ENCODE results near the gene UGT1A1.

The UGT1A1 gene

DNA sequence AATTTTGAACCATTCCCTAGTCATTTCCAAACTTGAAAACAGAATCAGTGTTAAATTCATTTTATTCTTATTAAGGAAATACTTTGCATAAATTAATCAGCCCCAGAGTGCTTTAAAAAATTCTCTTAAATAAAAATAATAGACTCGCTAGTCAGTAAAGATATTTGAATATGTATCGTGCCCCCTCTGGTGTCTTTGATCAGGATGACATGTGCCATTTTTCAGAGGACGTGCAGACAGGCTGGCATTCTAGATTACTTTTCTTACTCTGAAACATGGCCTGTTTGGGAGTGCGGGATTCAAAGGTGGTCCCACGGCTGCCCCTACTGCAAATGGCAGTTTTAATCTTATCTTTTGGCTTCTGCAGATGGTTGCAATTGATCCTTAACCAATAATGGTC lies 12.5 kb downstream of the UGT1A1 start:
- peaks cover 0 to 11% (median 2%) of the 10 kb centered on the region in 5 experiments for H3K9me3 ChIP-seq (ENCODE audit: control extremely low read depth in 1 of 5, control insufficient read depth in 4 of 5, insufficient read depth in 2 of 5, low read depth in 1 of 5, low read length in 4 of 5)
- H3K4me3 ChIP-seq (ENCODE audit: control insufficient read depth in 1 of 7, extremely low read depth in 1 of 7, insufficient read depth in 4 of 7, low read depth in 2 of 7, low read length in 6 of 7): no peak overlapping the region
- no peaks in the 10 kb centered on the region for H3K36me3 ChIP-seq (ENCODE audit: control insufficient read depth in 4 of 4, insufficient read depth in 4 of 4, low read length in 3 of 4)
- 77% methylated on average over 5 of the region's 5 CpGs for WGBS (ENCODE audit: insufficient coverage)
- peaks cover 0 to 5% (median 2%) of the 10 kb centered on the region in 5 experiments for H3K27me3 ChIP-seq (replicated peaks in 2 of 5; ENCODE audit: control insufficient read depth in 4 of 5, insufficient read depth in 5 of 5, low read length in 4 of 5)
- H3K4me1 ChIP-seq (ENCODE audit: control extremely low read depth in 1 of 4, control insufficient read depth in 4 of 4, insufficient read depth in 4 of 4, low read length in 3 of 4): no peaks in the 10 kb centered on the region
- H3K27ac ChIP-seq (ENCODE audit: insufficient read depth in 1 of 2, low read depth in 1 of 2, low read length in 2 of 2, poor library complexity in 1 of 2, severe bottlenecking in 2 of 2): no peak overlapping the region
- ChIA-PET CTCF (no interaction called here), POLR2A (no interaction called here)
- no peak for DNase-seq

DNA sequence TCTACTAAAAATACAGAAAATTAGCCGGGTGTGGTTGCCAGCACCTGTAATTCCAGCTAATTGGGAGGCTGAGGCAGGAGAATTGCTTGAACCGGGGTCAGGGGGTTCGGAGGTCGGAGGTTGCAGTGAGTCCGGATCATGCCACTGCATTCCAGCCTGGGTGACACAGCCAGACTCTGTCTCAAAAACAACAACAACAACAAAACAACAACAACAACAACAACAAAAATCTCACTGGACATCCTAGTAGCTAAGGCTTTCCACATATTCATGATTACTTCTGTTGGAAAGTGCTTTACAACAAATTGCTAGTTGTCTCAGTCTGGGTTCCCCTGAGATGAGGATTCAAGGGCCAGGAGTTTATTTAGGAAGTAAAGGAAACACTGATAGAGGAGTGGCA lies 13.8 kb downstream of the UGT1A1 start:
- WGBS (ENCODE audit: insufficient coverage): 100% methylated on average over 1 of the region's 5 CpGs
- ChIA-PET CTCF (no interaction called here), POLR2A (no interaction called here)
- no peak for DNase-seq
- H3K27me3 ChIP-seq (replicated peaks in 2 of 5; ENCODE audit: control insufficient read depth in 4 of 5, insufficient read depth in 5 of 5, low read length in 4 of 5): peaks cover 0 to 7% (median 2%) of the 10 kb centered on the region in 5 experiments
- H3K9me3 ChIP-seq (ENCODE audit: control extremely low read depth in 1 of 5, control insufficient read depth in 4 of 5, insufficient read depth in 2 of 5, low read depth in 1 of 5, low read length in 4 of 5): peaks cover 0 to 11% (median 2%) of the 10 kb centered on the region in 5 experiments
- no peak overlapping the region for H3K27ac ChIP-seq (ENCODE audit: insufficient read depth in 1 of 2, low read depth in 1 of 2, low read length in 2 of 2, poor library complexity in 1 of 2, severe bottlenecking in 2 of 2)
- H3K4me1 ChIP-seq (ENCODE audit: control extremely low read depth in 1 of 4, control insufficient read depth in 4 of 4, insufficient read depth in 4 of 4, low read length in 3 of 4): no peaks in the 10 kb centered on the region
- H3K4me3 ChIP-seq (ENCODE audit: control insufficient read depth in 1 of 7, extremely low read depth in 1 of 7, insufficient read depth in 4 of 7, low read depth in 2 of 7, low read length in 6 of 7): no peak overlapping the region
- H3K36me3 ChIP-seq (ENCODE audit: control insufficient read depth in 4 of 4, insufficient read depth in 4 of 4, low read length in 3 of 4): no peaks in the 10 kb centered on the region

DNA sequence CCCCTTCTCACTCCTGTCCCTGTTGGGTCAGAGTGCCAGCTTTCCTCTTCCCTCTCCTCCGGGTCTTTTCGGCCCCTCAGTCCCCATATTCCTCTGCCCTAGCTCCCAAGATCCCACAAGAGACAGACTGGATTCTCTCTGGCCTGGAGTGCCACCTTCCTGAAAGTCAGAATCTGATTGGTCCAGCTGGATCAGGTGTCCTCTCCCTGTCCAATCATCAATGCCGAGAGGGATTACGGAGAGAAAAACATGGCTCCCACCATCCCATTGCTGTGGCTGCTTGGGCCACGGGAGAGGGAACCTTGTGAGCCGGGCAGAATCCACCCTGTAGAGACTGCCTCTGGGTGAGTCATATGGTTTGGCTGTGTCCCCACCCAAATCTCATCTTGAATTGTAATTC lies 15.3 kb downstream of the UGT1A1 start:
- no peak for DNase-seq
- no peaks in the 10 kb centered on the region for H3K36me3 ChIP-seq (ENCODE audit: control insufficient read depth in 4 of 4, insufficient read depth in 4 of 4, low read length in 3 of 4)
- WGBS (ENCODE audit: insufficient coverage): 94% methylated on average over 5 of the region's 6 CpGs
- H3K9me3 ChIP-seq (ENCODE audit: control extremely low read depth in 1 of 5, control insufficient read depth in 4 of 5, insufficient read depth in 2 of 5, low read depth in 1 of 5, low read length in 4 of 5): peaks cover 0 to 14% (median 2%) of the 10 kb centered on the region in 5 experiments
- ChIA-PET POLR2A (no interaction called here), CTCF (no interaction called here)
- no peak overlapping the region for H3K4me3 ChIP-seq (ENCODE audit: control insufficient read depth in 1 of 7, extremely low read depth in 1 of 7, insufficient read depth in 4 of 7, low read depth in 2 of 7, low read length in 6 of 7)
- H3K27me3 ChIP-seq (replicated peaks in 2 of 5; ENCODE audit: control insufficient read depth in 4 of 5, insufficient read depth in 5 of 5, low read length in 4 of 5): peaks cover 0 to 7% (median 2%) of the 10 kb centered on the region in 5 experiments
- H3K4me1 ChIP-seq (ENCODE audit: control extremely low read depth in 1 of 4, control insufficient read depth in 4 of 4, insufficient read depth in 4 of 4, low read length in 3 of 4): no peaks in the 10 kb centered on the region
- no peak overlapping the region for H3K27ac ChIP-seq (ENCODE audit: insufficient read depth in 1 of 2, low read depth in 1 of 2, low read length in 2 of 2, poor library complexity in 1 of 2, severe bottlenecking in 2 of 2)

DNA sequence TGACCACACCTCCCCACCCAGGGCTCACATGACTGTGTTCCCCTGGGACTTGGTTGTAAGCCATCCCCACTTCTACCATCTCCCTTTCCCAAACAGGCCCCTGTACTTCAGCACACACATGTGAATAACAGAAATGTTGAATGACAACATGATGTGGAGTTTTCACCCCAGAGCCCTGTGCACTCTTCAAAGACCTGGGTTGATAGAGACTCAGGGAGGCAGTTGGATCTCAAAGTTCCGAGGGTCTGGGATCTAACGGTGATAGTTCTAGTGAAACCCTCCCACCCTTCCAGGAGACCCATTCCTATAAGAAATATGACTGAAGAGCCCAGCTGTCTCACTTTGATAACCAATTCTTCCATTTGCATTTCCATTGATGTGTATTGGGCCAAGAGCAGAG lies 18.0 kb downstream of the UGT1A1 start, which contains the start of gene MROH2A:
MROH2A (plus strand) TSS at position 301 of the 400 bp plus-strand sequence. CDS start 1,029 bp downstream, outside the sequence.
- no peak for DNase-seq
- POLR2A ChIA-PET: no interaction called here
- 100% methylated on average over 1 of the region's 2 CpGs for WGBS (ENCODE audit: insufficient coverage)
- H3K27me3 ChIP-seq (replicated peaks in 2 of 5; ENCODE audit: control insufficient read depth in 4 of 5, insufficient read depth in 5 of 5, low read length in 4 of 5): peaks cover 0 to 3% (median 0%) of the 10 kb centered on the region in 5 experiments
- no peaks in the 10 kb centered on the region for H3K4me1 ChIP-seq (ENCODE audit: control extremely low read depth in 1 of 4, control insufficient read depth in 4 of 4, insufficient read depth in 4 of 4, low read length in 3 of 4)
- H3K4me3 ChIP-seq (ENCODE audit: control insufficient read depth in 1 of 7, extremely low read depth in 1 of 7, insufficient read depth in 4 of 7, low read depth in 2 of 7, low read length in 6 of 7): no peak within 1 kb of the TSS
- peaks cover 0 to 14% (median 2%) of the 10 kb centered on the region in 5 experiments for H3K9me3 ChIP-seq (ENCODE audit: control extremely low read depth in 1 of 5, control insufficient read depth in 4 of 5, insufficient read depth in 2 of 5, low read depth in 1 of 5, low read length in 4 of 5)
- no peaks in the 10 kb centered on the region for H3K36me3 ChIP-seq (ENCODE audit: control insufficient read depth in 4 of 4, insufficient read depth in 4 of 4, low read length in 3 of 4)
- CTCF ChIA-PET: no interaction called here
- H3K27ac ChIP-seq (ENCODE audit: insufficient read depth in 1 of 2, low read depth in 1 of 2, low read length in 2 of 2, poor library complexity in 1 of 2, severe bottlenecking in 2 of 2): no peak within 1 kb of the TSS

DNA sequence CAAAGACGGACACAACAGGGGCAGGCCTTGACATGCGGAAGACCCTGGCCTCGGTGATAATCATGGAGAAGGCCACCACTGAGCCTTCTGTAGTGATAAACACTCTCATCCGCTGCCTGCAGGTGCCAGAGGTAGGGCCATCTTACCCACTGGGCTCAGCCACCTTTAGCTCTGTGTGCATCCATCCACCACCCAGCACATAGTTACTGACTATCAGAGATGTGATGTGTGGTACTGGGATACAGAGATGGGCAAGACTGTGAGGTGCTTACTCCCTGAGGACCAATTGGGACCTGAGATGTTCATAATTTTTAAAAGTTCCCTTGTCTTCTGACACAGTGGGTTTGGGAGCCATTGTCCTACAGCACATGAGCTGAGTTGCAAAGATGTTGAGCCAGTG lies 19.7 kb downstream of the UGT1A1 start:
- ChIA-PET POLR2A (no interaction called here), CTCF (interaction anchor here (0.8 kb wide), 1 partner anchor 69 kb away, joined by 3 read pairs; no protein-coding TSS in a partner anchor)
- Histone ChIP-seq H3K4me3 (ENCODE audit: control insufficient read depth in 1 of 7, extremely low read depth in 1 of 7, insufficient read depth in 4 of 7, low read depth in 2 of 7, low read length in 6 of 7) (no peak overlapping the region), H3K27me3 (replicated peaks in 2 of 5; ENCODE audit: control insufficient read depth in 4 of 5, insufficient read depth in 5 of 5, low read length in 4 of 5) (peaks cover 0 to 3% (median 0%) of the 10 kb centered on the region in 5 experiments), H3K27ac (ENCODE audit: insufficient read depth in 1 of 2, low read depth in 1 of 2, low read length in 2 of 2, poor library complexity in 1 of 2, severe bottlenecking in 2 of 2) (no peak overlapping the region), H3K9me3 (ENCODE audit: control extremely low read depth in 1 of 5, control insufficient read depth in 4 of 5, insufficient read depth in 2 of 5, low read depth in 1 of 5, low read length in 4 of 5) (peaks cover 0 to 14% (median 2%) of the 10 kb centered on the region in 5 experiments), H3K36me3 (ENCODE audit: control insufficient read depth in 4 of 4, insufficient read depth in 4 of 4, low read length in 3 of 4) (no peaks in the 10 kb centered on the region), H3K4me1 (ENCODE audit: control extremely low read depth in 1 of 4, control insufficient read depth in 4 of 4, insufficient read depth in 4 of 4, low read length in 3 of 4) (no peaks in the 10 kb centered on the region)
- no peak for DNase-seq
- WGBS (ENCODE audit: insufficient coverage): 100% methylated on average over 2 of the region's 4 CpGs

DNA sequence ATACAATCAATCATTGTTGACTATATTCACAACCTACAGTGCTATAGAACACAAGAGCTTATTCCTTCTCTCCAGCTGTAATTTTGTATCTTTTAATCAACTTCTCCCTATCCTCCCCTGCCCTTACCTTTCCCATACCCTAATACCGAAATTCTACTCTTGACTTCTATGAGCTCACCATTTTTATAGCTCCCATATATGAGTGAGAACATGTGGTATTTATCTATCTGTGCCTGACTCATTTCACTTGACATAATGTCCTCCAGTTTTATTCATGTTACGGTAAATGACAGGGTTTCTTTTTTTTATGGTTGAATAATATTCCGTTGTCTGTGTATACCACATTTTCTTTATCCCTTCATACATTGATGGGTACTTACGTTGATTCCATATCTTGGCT lies 20.7 kb downstream of the UGT1A1 start:
- whole genome bisulfite sequencing (ENCODE audit: insufficient coverage): no CpG with 5 or more reads among the region's 4 CpGs
- ChIA-PET CTCF (no interaction called here), POLR2A (no interaction called here)
- no peak for DNase-seq
- Histone ChIP-seq H3K27me3 (replicated peaks in 2 of 5; ENCODE audit: control insufficient read depth in 4 of 5, insufficient read depth in 5 of 5, low read length in 4 of 5) (peaks cover 0 to 3% (median 0%) of the 10 kb centered on the region in 5 experiments), H3K9me3 (ENCODE audit: control extremely low read depth in 1 of 5, control insufficient read depth in 4 of 5, insufficient read depth in 2 of 5, low read depth in 1 of 5, low read length in 4 of 5) (peaks cover 0 to 10% (median 3%) of the 10 kb centered on the region in 5 experiments), H3K27ac (ENCODE audit: insufficient read depth in 1 of 2, low read depth in 1 of 2, low read length in 2 of 2, poor library complexity in 1 of 2, severe bottlenecking in 2 of 2) (no peak overlapping the region), H3K36me3 (ENCODE audit: control insufficient read depth in 4 of 4, insufficient read depth in 4 of 4, low read length in 3 of 4) (no peaks in the 10 kb centered on the region), H3K4me1 (ENCODE audit: control extremely low read depth in 1 of 4, control insufficient read depth in 4 of 4, insufficient read depth in 4 of 4, low read length in 3 of 4) (no peaks in the 10 kb centered on the region), H3K4me3 (ENCODE audit: control insufficient read depth in 1 of 7, extremely low read depth in 1 of 7, insufficient read depth in 4 of 7, low read depth in 2 of 7, low read length in 6 of 7) (no peak overlapping the region)

DNA sequence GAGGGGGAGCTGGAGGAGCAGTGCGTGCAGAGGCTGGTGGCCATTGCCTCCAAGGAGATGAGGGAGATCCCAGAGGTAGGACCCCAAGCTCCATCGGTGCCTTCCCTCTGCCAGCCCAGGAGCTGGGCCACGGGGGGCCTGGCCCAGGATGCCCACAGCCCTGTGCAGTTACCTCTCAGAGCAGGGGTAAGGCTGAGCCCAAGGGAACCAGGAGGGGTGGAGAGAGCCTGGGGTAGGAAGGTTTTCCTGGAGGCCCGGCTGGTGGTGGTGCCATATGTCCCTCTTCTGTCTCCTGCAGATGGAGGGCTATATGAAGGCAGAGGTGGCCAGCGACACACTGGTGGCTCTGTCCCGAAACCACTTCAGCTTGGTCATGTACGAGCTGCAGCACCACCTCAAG lies 29.5 kb downstream of the UGT1A1 start:
- no peaks in the 10 kb centered on the region for H3K36me3 ChIP-seq (ENCODE audit: control insufficient read depth in 4 of 4, insufficient read depth in 4 of 4, low read length in 3 of 4)
- H3K4me1 ChIP-seq (ENCODE audit: control extremely low read depth in 1 of 4, control insufficient read depth in 4 of 4, insufficient read depth in 4 of 4, low read length in 3 of 4): no peaks in the 10 kb centered on the region
- DNase-seq: no peak
- no peak overlapping the region for H3K4me3 ChIP-seq (ENCODE audit: control insufficient read depth in 1 of 7, extremely low read depth in 1 of 7, insufficient read depth in 4 of 7, low read depth in 2 of 7, low read length in 6 of 7)
- WGBS (ENCODE audit: insufficient coverage): 98% methylated on average over 5 of the region's 7 CpGs
- POLR2A ChIA-PET: no interaction called here
- peaks cover 0 to 7% (median 0%) of the 10 kb centered on the region in 5 experiments for H3K9me3 ChIP-seq (ENCODE audit: control extremely low read depth in 1 of 5, control insufficient read depth in 4 of 5, insufficient read depth in 2 of 5, low read depth in 1 of 5, low read length in 4 of 5)
- CTCF ChIA-PET: no interaction called here
- peaks cover 0 to 4% (median 0%) of the 10 kb centered on the region in 5 experiments for H3K27me3 ChIP-seq (replicated peaks in 2 of 5; ENCODE audit: control insufficient read depth in 4 of 5, insufficient read depth in 5 of 5, low read length in 4 of 5)
- H3K27ac ChIP-seq (ENCODE audit: insufficient read depth in 1 of 2, low read depth in 1 of 2, low read length in 2 of 2, poor library complexity in 1 of 2, severe bottlenecking in 2 of 2): no peak overlapping the region
